SIG-M5 treated with dmso at 0.1 percent for 504 hours (cell line): Measurements from ENCODE around the gene SNN.

Experiments
- DNase-seq: peaks from one replicate; lab custom pipeline; 2025; ENCODE audit not compliant: unreplicated experiment; lab: John Stamatoyannopoulos, UW

Gene SNN

GRCh38 chr16:11696266-11697012 is 28.2 kb downstream of the SNN start:
- no peak for DNase-seq

GRCh38 chr16:11697319-11697718 is 29.1 kb downstream of the SNN start:
- no peak for DNase-seq

GRCh38 chr16:11698271-11698689 is 30.0 kb downstream of the SNN start:
- DNase-seq: no peak

GRCh38 chr16:11699234-11699894 is 31.1 kb downstream of the SNN start:
- DNase-seq: no peak

GRCh38 chr16:11700264-11701029 is 32.2 kb downstream of the SNN start:
- DNase-seq: peak; percentile 29

GRCh38 chr16:11705311-11706025 is 37.2 kb downstream of the SNN start:
- DNase-seq: no peak

GRCh38 chr16:11706180-11706742 is 38.0 kb downstream of the SNN start:
- DNase-seq: no peak

GRCh38 chr16:11707679-11708197 is 39.5 kb downstream of the SNN start:
- no peak for DNase-seq

GRCh38 chr16:11708421-11708820 is 40.2 kb downstream of the SNN start:
- DNase-seq: no peak

GRCh38 chr16:11711662-11712061 is 43.4 kb downstream of the SNN start:
- no peak for DNase-seq

GRCh38 chr16:11712122-11712521 is 43.9 kb downstream of the SNN start:
- no peak for DNase-seq

- no peak for DNase-seq
Observed at GRCh38 chr16:11715246-11715947, 47.1 kb downstream of the SNN start.

GRCh38 chr16:11716336-11716735 is 48.1 kb downstream of the SNN start:
- DNase-seq: no peak

GRCh38 chr16:11717811-11718210 is 49.6 kb downstream of the SNN start:
- DNase-seq: no peak

- no peak for DNase-seq
Observed at GRCh38 chr16:11719171-11719570, 50.9 kb downstream of the SNN start.

- DNase-seq: no peak
Observed at GRCh38 chr16:11719762-11720161, 51.5 kb downstream of the SNN start.

- DNase-seq: no peak
Observed at GRCh38 chr16:11721781-11722467, 53.7 kb downstream of the SNN start.

- no peak for DNase-seq
Observed at GRCh38 chr16:11722468-11722808, 54.2 kb downstream of the SNN start.

GRCh38 chr16:11725457-11725856 is 57.2 kb downstream of the SNN start:
- DNase-seq: no peak

GRCh38 chr16:11726008-11726407 is 57.8 kb downstream of the SNN start:
- no peak for DNase-seq
